Measurements from ENCODE around the gene KRT75. TPM values are rescaled to one million over a fixed set of nuclear protein-coding genes. Genes with fewer than 3 reads are reported as not detected.
"Not testable (repeated sequence)": the region's sequence is repeated elsewhere in the genome, so short reads cannot be mapped to it uniquely, and the experiment has no call there.

KRT75 gene
- total RNA-seq, 2 experiments from 2014 or later: not detected

DNA sequence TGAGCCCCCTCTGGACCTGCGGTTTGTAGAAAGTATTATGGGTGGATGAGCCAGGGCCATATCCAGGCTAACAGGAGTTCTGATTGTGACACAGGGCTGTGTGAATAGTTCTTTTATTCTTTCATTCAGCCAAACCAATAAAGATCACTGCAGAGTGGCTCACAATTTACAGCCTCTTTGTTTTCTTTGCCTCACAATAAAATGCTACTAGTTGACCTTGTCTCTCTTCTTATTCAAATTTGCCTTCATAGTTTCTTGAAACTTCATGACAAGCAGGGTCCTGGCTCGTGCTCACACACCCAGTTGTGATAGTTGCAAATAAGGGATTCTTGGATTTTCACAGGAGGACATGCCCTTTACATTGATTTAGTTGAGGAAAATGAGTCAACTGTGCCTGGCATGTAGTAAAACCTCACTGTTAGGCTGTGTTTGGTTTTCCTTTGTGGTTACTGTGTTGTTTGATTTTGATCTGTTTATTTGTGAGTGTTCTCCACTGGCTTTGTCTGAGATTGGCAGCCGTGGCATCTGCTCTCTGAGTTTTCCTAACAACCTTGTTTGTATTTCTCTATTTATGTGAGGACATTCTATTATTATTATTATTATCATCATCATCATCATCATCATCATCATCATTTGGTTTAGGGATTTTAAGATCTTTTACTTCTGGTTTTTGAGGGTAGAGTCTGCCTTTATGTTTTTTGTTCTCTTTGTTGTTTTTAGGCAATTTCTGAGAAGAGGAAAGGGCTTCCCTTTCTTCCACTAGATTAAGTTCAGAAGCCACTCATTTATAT lies 20.4 kb upstream of the KRT75 start:
- Mint-ChIP-seq H3K27ac (no peak overlapping the region), H3K27me3 (peaks cover 4% of the 10 kb centered on the region), H3K9me3 (no peaks in the 10 kb centered on the region), H3K4me1 (ENCODE audit: low read depth) (peaks cover 5% of the 10 kb centered on the region), H3K36me3 (ENCODE audit: low read depth) (no peaks in the 10 kb centered on the region), H3K4me3 (no peak overlapping the region)
- DNase-seq: no peak
- intact Hi-C loops (cut with micrococcal nuclease): no loop called here
- TF ChIP-seq, protein P1, sequence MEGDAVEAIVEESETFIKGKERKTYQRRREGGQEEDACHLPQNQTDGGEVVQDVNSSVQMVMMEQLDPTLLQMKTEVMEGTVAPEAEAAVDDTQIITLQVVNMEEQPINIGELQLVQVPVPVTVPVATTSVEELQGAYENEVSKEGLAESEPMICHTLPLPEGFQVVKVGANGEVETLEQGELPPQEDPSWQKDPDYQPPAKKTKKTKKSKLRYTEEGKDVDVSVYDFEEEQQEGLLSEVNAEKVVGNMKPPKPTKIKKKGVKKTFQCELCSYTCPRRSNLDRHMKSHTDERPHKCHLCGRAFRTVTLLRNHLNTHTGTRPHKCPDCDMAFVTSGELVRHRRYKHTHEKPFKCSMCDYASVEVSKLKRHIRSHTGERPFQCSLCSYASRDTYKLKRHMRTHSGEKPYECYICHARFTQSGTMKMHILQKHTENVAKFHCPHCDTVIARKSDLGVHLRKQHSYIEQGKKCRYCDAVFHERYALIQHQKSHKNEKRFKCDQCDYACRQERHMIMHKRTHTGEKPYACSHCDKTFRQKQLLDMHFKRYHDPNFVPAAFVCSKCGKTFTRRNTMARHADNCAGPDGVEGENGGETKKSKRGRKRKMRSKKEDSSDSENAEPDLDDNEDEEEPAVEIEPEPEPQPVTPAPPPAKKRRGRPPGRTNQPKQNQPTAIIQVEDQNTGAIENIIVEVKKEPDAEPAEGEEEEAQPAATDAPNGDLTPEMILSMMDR (IDR thresholded peaks at IDR 0.05): no peak
- ChIA-PET CTCF (no interaction called here), POLR2A (no interaction called here)
- no peak for ATAC-seq

DNA sequence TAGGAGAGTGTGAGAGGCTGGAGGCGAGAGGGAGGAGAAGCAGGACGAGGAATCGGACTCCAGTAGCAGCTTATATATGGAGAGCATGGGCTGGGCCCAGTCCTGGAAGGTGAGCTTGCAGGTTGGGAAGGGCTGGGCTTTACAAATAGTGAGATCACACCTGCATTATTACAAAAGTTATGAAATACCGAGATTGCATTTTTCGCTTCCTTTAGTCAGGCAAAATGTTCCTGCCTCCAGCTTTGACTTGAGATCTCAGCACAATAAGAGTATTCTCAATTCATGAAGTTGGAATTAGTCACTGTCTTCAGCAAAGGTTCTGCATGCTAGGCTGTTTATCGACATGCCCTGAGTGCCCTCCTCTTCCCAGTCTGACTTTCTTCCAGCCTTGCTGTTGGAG lies 17.9 kb upstream of the KRT75 start, which contains the start of gene KRT6B:
Gene KRT6B, minus strand, starts transcription at position 46 of the 400 bp plus-strand sequence. CDS start 68 bp downstream, outside the sequence.
- peaks cover 5% of the 10 kb centered on the region for H3K4me1 Mint-ChIP-seq (ENCODE audit: low read depth)
- ATAC-seq: no peak
- peaks cover 2% of the 10 kb centered on the region for H3K27me3 Mint-ChIP-seq
- POLR2A ChIA-PET: no interaction called here
- DNase-seq: no peak
- no peaks in the 10 kb centered on the region for H3K36me3 Mint-ChIP-seq (ENCODE audit: low read depth)
- no peak within 1 kb of the TSS for H3K4me3 Mint-ChIP-seq
- TF ChIP-seq, protein P1 (IDR thresholded peaks at IDR 0.05): no peak
- no peaks in the 10 kb centered on the region for H3K9me3 Mint-ChIP-seq
- CTCF ChIA-PET: interaction anchor here (0.9 kb wide), 1 partner anchor 173 kb away, joined by 3 read pairs; no protein-coding TSS in a partner anchor
- H3K27ac Mint-ChIP-seq: no peak within 1 kb of the TSS
- intact Hi-C loops (cut with micrococcal nuclease): no loop called here

DNA sequence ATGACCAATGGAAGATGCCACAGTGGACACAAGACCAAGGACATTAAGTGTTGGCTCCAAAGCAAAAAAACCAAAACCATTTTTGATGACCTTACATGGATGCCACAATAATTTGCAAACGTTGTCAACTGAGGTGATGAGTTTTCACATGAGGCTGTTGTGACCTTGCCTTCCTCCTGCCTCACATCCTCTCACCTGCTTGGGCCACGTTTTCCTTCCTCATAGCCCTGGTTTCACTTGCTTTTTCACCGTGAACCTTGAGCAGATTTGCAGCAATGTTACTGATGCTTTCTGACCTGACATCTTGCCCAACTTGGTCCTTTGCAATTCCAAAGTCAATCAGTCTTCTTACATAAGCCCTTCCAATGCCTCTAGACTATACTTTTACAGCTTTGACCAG lies 14.1 kb upstream of the KRT75 start:
- intact Hi-C loops (cut with micrococcal nuclease): no loop called here

DNA sequence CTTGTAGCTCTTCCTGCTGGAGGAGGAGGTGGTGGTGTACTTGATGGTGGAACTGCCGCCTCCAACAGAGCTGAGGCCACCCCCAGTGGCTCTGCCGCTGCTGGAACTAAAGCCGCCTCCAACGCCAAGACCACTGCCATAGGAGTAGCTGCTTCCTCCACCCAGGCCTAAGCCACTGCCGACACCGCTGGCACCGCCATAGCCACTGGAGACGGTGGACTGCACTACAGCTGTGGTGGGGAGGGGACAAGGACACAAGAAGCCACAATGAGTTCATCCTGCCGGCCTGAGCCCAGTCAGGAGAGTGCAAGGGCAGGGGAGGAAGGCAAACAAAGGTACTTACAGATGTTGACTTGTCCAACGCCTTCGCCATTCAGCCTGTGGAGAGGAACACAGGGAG lies 13.0 kb upstream of the KRT75 start:
- H3K4me1 Mint-ChIP-seq (ENCODE audit: low read depth); intact Hi-C loops (cut with micrococcal nuclease); H3K27me3 Mint-ChIP-seq; DNase-seq; H3K9me3 Mint-ChIP-seq; H3K4me3 Mint-ChIP-seq; H3K36me3 Mint-ChIP-seq (ENCODE audit: low read depth); H3K27ac Mint-ChIP-seq; ATAC-seq; POLR2A ChIA-PET: not testable (repeated sequence)
- CTCF ChIA-PET: interaction anchor here (0.7 to 1.1 kb wide), 2 partner anchors 52 to 75 kb away, joined by 3 read pairs; no protein-coding TSS in a partner anchor

More for the DNA sequence above, 14.1 kb upstream of the KRT75 start:
- peaks cover 3% of the 10 kb centered on the region for H3K27me3 Mint-ChIP-seq
- H3K4me3 Mint-ChIP-seq: no peak overlapping the region
- DNase-seq (no peak), ATAC-seq (no peak)
- H3K4me1 Mint-ChIP-seq (ENCODE audit: low read depth): no peaks in the 10 kb centered on the region
- TF ChIP-seq, protein P1 (IDR thresholded peaks at IDR 0.05): no peak
- H3K27ac Mint-ChIP-seq: no peak overlapping the region
- POLR2A ChIA-PET: no interaction called here
- CTCF ChIA-PET: no interaction called here
- H3K9me3 Mint-ChIP-seq: no peaks in the 10 kb centered on the region
- H3K36me3 Mint-ChIP-seq (ENCODE audit: low read depth): no peaks in the 10 kb centered on the region

DNA sequence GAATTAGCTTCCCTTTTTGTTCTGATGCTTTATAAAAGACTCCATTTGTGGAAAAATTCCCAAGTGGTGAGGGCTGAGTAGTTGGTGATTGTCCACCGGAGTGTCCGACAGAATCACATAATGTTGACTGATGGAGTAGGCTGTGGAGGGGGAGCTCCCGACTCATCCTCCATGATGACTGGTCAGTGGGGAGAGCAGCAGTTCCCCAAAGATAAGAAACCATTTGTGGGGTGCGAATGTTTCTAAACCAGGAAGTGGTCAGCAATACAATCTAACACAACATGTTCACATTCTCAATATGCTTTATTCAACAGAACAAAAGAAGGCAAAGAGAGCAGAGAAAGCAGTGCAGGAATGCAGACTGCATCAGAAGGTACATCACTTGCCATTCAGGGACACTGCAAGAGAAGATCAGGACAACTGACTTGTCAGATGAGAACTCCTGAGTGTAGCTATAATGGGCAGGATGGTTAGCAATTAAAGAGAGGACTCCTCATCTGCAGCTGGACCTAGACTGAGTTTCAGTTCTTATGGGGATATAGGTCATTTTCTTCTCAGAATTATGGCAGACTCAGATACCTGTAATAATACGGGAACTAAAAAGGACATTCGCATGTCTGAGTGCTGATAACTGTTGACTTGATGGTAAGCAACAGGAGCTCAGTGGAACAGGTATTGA lies 12.3 kb upstream of the KRT75 start:
- no peak for DNase-seq
- peaks cover 11% of the 10 kb centered on the region for H3K27me3 Mint-ChIP-seq
- H3K36me3 Mint-ChIP-seq (ENCODE audit: low read depth): no peaks in the 10 kb centered on the region
- H3K9me3 Mint-ChIP-seq: no peaks in the 10 kb centered on the region
- CTCF ChIA-PET: interaction anchor here (0.7 to 1.1 kb wide), 2 partner anchors 51 to 74 kb away, joined by 3 read pairs; no protein-coding TSS in a partner anchor
- no peak for ATAC-seq
- H3K4me3 Mint-ChIP-seq: no peak overlapping the region
- TF ChIP-seq, protein P1 (IDR thresholded peaks at IDR 0.05): no peak
- no peaks in the 10 kb centered on the region for H3K4me1 Mint-ChIP-seq (ENCODE audit: low read depth)
- no peak overlapping the region for H3K27ac Mint-ChIP-seq
- intact Hi-C loops (cut with micrococcal nuclease): no loop called here
- POLR2A ChIA-PET: no interaction called here

Measured in activated CD8-positive, alpha-beta T cell treated with anti-CD3 and anti-CD28 coated beads for 36 hours (primary cell).